Activated T-cell treated with anti-CD3 and anti-CD28 coated beads, Interleukin-2, amount 50 U/mL, for 24 hours (primary cell): ENCODE data around the gene PPT1.

Experiments
- DNase-seq: peaks from one replicate; pipeline ENCODE4 v3.0.0-alpha.2; 2020
- H3K27ac Mint-ChIP-seq: 2 replicates; pipeline ENCODE4 v1.8.0; 2020; ENCODE audit warnings: mild to moderate bottlenecking, mixed read lengths
- H3K27me3 Mint-ChIP-seq: 2 replicates; pipeline ENCODE4 v1.8.0; 2020; ENCODE audit warnings: mixed read lengths
- H3K36me3 Mint-ChIP-seq: 2 replicates; pipeline ENCODE4 v1.8.0; 2020; ENCODE audit warnings: low read depth, mixed read lengths
- H3K4me1 Mint-ChIP-seq: 2 replicates; pipeline ENCODE4 v1.8.0; 2020; ENCODE audit warnings: low read depth, mixed read lengths
- H3K4me3 Mint-ChIP-seq: 2 replicates; pipeline ENCODE4 v1.8.0; 2020; ENCODE audit warnings: mild to moderate bottlenecking, moderate library complexity, mixed read lengths
- H3K9me3 Mint-ChIP-seq: 2 replicates; pipeline ENCODE4 v1.8.0; 2020; ENCODE audit warnings: mixed read lengths

PPT1 gene

DNA sequence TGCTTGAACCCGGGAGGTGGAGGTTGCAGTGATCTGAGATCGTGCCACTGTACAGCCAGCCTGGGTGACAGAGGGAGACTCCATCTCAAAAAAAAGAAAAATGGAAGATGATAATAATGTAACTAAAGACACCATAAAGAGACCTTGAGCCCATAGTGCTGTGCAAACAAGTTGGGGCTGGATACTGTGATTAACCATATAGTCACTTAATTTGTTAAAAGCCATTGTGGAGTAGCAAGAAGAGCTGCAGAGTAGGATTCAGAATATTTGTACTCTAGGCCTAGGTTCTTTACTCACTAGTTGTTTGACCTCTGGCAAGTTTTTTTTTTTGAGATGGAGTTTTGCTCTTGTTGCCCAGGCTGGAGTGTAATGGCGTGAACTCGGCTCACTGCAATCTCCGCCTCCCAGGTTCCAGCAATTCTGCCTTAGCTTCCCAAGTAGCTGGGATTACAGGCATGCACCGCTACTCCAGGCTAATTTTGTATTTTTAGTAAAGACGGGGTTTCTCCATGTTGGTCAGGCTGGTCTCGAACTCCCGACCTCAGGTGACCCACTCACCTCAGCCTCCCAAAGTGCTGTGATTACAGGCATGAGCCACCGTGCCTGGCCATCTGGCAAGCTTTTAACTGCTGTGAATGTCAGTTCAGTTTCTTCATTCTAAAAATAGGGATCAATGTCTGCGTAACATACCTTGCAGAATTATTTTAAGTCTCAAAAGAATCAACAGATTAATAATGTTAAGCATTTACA, 43.7 kb downstream of the PPT1 start:
- H3K4me1 Mint-ChIP-seq = peaks cover 87% of the 10 kb centered on the region
- H3K27ac Mint-ChIP-seq = peak overlapping the region; percentile 58
- no peak for DNase-seq
- H3K27me3 Mint-ChIP-seq = no peaks in the 10 kb centered on the region
- H3K36me3 Mint-ChIP-seq = peaks cover 81% of the 10 kb centered on the region
- H3K9me3 Mint-ChIP-seq = no peaks in the 10 kb centered on the region
- no peak overlapping the region for H3K4me3 Mint-ChIP-seq

DNA sequence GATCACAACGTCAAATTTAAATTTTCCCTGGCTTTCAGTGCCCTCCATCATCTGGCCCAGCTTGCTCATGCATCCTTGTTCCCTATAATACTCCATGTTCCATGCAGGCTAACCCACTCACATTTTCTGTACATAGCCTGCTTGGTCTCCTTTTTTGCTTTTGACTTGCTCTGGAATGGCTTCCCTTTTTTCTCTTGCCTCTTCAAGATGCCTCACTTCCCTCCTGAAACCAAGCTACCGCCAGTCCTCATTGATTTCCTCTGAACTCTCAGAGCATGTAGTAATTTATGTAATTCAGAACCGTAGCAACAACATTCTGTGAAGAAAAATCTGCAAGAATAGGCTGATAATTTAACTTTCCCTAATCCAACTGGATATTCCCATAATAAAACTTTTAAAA, 46.2 kb downstream of the PPT1 start:
- Mint-ChIP-seq H3K27ac (peak overlapping the region; percentile 84), H3K27me3 (no peaks in the 10 kb centered on the region), H3K4me3 (peak overlapping the region; percentile 13), H3K4me1 (peaks cover 83% of the 10 kb centered on the region), H3K9me3 (no peaks in the 10 kb centered on the region), H3K36me3 (peaks cover 79% of the 10 kb centered on the region)
- DNase-seq = no peak

DNA sequence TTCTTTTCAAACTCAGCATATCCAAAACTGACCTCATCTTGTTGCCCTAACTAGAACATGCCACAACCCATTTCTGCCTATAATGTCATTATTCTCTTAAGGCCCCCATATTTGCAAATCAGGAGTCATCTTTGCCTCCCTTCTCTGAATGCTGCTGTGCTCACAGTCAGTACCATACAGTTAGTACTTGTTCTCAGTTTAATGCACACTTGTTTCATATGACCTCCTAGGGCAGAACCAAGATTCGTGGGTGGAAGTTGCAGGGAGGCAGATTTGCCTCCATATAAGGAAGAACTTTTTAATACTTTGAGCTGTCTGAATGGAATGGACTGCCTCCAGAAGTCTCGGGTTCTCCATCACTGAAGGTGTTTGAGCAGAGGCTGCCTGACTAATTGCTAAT, 47.3 kb downstream of the PPT1 start:
- Mint-ChIP-seq H3K27me3 (no peaks in the 10 kb centered on the region), H3K4me3 (peak overlapping the region; percentile 14), H3K4me1 (peaks cover 83% of the 10 kb centered on the region), H3K27ac (peak overlapping the region; percentile 91), H3K36me3 (peaks cover 81% of the 10 kb centered on the region), H3K9me3 (no peaks in the 10 kb centered on the region)
- DNase-seq = no peak

DNA sequence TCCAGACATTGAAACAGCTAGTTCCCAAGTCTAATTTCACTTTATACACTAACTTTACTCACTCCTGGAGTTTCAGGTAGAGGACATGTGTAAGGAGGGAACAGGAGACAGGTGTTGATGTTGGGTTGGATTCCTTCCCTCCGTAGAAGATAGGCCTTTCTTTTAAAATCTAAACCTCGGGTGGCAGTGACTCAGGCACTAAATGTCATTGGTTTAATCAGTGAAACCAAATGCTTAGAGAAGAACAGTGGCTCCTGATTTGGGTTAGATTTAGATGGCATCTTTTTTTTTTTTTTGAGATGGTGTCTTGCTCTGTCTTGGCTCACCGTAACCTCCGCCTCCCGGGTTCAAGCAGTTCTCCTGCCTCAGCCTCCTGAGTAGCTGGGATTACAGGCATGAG, 49.3 kb downstream of the PPT1 start:
- peaks cover 86% of the 10 kb centered on the region for H3K36me3 Mint-ChIP-seq
- H3K4me3 Mint-ChIP-seq = peak overlapping the region; percentile 61
- no peak for DNase-seq
- peak overlapping the region; percentile 93 for H3K27ac Mint-ChIP-seq
- peaks cover 85% of the 10 kb centered on the region for H3K4me1 Mint-ChIP-seq
- H3K9me3 Mint-ChIP-seq = no peaks in the 10 kb centered on the region
- no peaks in the 10 kb centered on the region for H3K27me3 Mint-ChIP-seq

DNA sequence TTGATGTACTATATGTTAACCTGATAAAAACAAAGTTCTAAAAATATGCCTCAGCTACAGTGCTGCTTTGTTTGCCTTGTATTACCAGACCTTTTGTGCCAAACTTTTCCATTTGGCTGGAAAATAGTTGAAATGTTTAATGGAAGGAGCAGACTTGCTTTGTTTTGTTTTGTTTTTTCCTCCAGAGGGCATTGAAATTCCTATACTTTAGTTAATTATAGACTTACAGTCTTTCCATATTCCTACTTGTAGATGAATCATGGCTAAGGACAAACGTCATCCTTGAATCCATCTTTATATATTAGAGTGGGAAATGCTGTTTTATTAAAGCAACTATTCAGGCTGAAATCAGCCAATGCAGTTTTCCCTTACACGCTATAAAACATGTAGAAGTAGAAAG, 49.8 kb downstream of the PPT1 start:
- Mint-ChIP-seq H3K27ac (peak overlapping the region; percentile 93), H3K9me3 (no peaks in the 10 kb centered on the region), H3K4me1 (peaks cover 88% of the 10 kb centered on the region), H3K4me3 (peak overlapping the region; percentile 61), H3K27me3 (no peaks in the 10 kb centered on the region), H3K36me3 (peaks cover 88% of the 10 kb centered on the region)
- no peak for DNase-seq

DNA sequence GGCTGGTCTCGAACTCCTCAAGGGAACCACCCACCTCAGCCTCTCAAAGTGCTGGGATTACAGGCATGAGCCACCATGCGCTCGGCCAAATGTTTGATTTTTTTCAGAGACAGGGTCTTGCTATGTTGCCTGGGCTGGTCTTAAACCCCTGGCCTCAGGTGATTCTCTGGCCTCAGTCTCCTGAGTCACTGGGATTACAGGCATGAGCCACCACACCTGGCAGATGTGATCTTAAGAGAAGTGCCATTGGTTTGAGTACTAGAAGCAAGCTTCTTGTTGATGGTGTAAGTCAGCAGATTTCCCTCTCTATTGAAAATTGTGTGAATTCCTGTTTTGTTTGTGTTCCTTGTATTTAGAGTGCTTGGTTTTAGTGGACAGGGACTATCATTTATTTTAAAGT, 51.3 kb downstream of the PPT1 start:
- peaks cover 91% of the 10 kb centered on the region for H3K36me3 Mint-ChIP-seq
- no peaks in the 10 kb centered on the region for H3K9me3 Mint-ChIP-seq
- H3K4me1 Mint-ChIP-seq = peaks cover 85% of the 10 kb centered on the region
- H3K27me3 Mint-ChIP-seq = no peaks in the 10 kb centered on the region
- peak overlapping the region; percentile 95 for H3K4me3 Mint-ChIP-seq
- no peak for DNase-seq
- peak overlapping the region; percentile 88 for H3K27ac Mint-ChIP-seq

DNA sequence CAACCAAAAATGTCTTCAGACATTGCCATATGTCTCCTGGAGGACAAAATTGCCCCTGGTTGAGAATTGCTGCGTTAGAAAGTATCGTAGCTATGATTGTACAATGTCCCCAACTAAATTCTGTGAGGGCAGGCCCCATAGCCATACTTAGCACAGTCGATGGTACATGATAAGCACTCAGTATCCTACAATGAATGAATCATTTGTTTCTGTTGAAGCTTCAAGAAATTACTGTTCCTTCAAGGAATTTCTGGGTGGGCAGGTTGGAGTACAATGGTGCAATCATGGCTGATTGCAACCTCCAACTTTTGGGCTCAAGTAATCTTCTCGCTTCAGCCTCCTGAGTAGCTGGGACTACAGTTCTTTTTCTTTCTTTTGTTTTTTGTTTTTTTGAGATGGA, 51.9 kb downstream of the PPT1 start:
- no peak for DNase-seq

DNA sequence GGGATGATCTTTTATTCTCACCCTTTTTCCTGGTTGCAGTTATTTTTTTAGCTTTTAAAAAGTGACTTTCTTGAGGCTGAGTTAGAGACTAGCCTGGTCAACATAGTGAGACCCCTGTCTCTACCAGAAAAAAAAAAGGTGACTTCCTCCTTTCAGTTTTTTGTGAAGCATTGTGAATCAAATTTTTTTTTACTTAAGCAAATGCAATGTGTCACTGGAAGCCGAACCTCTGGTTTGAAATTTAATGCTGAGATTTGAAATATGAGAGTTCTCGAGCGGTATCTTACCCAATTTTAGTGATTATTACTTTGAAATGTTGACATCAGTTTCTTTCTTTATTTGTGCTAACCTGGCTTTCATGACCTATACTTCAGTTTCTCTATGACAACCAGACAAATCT, 52.9 kb downstream of the PPT1 start:
- H3K27ac Mint-ChIP-seq = peak overlapping the region; percentile 99
- no peaks in the 10 kb centered on the region for H3K27me3 Mint-ChIP-seq

More for the DNA sequence above, 51.9 kb downstream of the PPT1 start:
- Mint-ChIP-seq H3K4me1 (peaks cover 81% of the 10 kb centered on the region), H3K27ac (peak overlapping the region; percentile 88), H3K27me3 (no peaks in the 10 kb centered on the region), H3K4me3 (peak overlapping the region; percentile 95), H3K36me3 (peaks cover 93% of the 10 kb centered on the region), H3K9me3 (no peaks in the 10 kb centered on the region)

DNA sequence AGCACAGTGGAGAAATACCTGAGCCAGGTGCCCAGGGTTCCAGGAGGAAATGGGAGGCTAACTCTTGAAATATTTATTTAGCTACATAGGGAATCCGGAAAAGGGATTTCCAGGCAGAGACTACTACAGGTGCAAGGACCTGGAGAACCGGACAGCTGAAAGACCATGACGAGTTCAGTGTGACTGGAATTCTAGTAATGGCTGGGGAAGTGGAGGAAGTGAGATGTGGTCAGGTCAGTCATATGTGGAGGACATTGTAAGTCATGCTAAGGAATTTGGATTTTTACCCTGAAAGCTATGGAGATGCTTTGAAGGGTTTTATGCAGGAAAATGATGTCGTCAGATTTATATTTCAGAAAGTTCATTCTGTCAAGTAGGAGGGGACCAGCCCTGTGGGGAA, 54.7 kb downstream of the PPT1 start:
- peaks cover 69% of the 10 kb centered on the region for H3K4me1 Mint-ChIP-seq
- H3K4me3 Mint-ChIP-seq = peak overlapping the region; percentile 95
- peak overlapping the region; percentile 99 for H3K27ac Mint-ChIP-seq
- no peaks in the 10 kb centered on the region for H3K27me3 Mint-ChIP-seq
- no peak for DNase-seq
- no peaks in the 10 kb centered on the region for H3K9me3 Mint-ChIP-seq
- H3K36me3 Mint-ChIP-seq = peaks cover 75% of the 10 kb centered on the region

More for the DNA sequence above, 52.9 kb downstream of the PPT1 start:
- H3K9me3 Mint-ChIP-seq = no peaks in the 10 kb centered on the region
- peaks cover 74% of the 10 kb centered on the region for H3K4me1 Mint-ChIP-seq
- H3K4me3 Mint-ChIP-seq = peak overlapping the region; percentile 95
- no peak for DNase-seq
- peaks cover 91% of the 10 kb centered on the region for H3K36me3 Mint-ChIP-seq

DNA sequence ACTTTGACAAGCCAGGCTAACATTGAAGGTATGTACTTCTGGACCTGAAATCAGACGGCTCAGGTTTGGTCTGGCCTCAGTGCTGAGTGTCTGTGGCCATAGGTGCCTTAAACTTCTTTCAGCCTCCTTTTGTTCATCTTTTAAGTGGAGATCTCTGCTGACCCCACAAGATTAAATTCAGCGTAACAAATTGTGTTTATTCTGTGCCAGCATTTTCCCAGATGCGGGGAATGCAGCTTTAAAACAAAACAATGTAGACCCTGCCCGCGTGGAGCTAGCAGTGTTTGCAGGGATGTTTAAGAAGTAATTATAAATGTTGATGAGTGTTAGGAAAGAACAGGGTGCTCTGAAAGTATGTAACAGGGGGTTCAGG, 55.6 kb downstream of the PPT1 start:
- Mint-ChIP-seq H3K27me3 (no peaks in the 10 kb centered on the region), H3K27ac (peak overlapping the region; percentile 99), H3K9me3 (no peaks in the 10 kb centered on the region), H3K4me3 (peak overlapping the region; percentile 95), H3K36me3 (peaks cover 68% of the 10 kb centered on the region), H3K4me1 (peaks cover 70% of the 10 kb centered on the region)
- DNase-seq = no peak

DNA sequence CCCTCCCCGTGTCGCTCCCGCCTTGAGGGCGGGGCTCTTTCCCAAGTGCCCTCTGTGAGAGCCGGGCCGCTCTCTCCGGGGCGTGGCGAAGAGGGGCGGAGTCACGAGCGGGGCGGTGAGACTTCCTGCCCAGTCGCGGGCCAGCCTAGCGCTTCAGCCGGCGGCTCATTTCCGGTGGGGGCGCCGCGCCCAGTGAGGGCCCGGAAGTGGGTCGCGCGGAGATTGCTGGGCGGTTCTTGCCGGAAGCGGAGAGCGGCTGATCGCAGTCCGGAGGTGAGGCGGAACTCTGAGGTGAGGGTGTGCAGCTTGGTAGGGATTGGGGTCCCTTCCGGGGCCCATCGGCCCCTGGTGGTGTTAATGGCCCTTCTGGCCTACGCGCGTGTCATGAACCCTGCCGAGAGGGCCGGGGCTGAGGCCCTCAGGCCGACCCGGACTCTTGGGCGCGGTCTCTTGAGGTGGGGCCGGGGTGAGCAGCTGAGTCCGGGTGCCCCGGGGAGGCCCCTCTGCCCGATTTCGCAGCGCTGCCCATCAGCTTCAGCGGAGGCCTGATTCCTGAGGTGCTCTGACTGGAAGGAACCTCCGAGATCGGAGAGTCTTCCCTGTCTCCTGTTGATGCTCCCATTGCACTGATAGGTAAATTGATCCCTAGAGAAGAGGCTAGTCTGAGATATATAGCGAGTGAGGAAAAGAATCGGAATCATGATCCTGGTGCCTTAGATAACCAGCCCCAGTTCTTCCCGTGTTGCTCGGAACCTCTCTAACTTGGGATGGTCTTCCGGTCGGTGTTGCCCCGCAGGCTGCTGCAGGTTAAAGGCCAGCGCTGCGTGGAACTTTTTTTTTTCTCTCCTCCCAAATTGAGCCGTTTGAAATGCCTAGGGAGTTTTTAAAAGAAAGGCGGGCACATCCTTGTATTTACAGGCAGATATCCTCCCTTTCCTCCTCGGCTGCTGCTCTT, 56.3 kb downstream of the PPT1 start, which contains the start of gene CAP1:
Gene CAP1 (plus strand): TSS at position 219 of the 955 bp plus-strand sequence. CDS start 18,618 bp downstream, outside the sequence.
- H3K27me3 Mint-ChIP-seq = no peaks in the 10 kb centered on the region
- peak within 1 kb of the TSS; percentile 95 for H3K4me3 Mint-ChIP-seq
- no peaks in the 10 kb centered on the region for H3K9me3 Mint-ChIP-seq
- DNase-seq = peak; percentile 100
- H3K4me1 Mint-ChIP-seq = peaks cover 66% of the 10 kb centered on the region
- H3K36me3 Mint-ChIP-seq = peaks cover 62% of the 10 kb centered on the region
- H3K27ac Mint-ChIP-seq = peak within 1 kb of the TSS; percentile 99

DNA sequence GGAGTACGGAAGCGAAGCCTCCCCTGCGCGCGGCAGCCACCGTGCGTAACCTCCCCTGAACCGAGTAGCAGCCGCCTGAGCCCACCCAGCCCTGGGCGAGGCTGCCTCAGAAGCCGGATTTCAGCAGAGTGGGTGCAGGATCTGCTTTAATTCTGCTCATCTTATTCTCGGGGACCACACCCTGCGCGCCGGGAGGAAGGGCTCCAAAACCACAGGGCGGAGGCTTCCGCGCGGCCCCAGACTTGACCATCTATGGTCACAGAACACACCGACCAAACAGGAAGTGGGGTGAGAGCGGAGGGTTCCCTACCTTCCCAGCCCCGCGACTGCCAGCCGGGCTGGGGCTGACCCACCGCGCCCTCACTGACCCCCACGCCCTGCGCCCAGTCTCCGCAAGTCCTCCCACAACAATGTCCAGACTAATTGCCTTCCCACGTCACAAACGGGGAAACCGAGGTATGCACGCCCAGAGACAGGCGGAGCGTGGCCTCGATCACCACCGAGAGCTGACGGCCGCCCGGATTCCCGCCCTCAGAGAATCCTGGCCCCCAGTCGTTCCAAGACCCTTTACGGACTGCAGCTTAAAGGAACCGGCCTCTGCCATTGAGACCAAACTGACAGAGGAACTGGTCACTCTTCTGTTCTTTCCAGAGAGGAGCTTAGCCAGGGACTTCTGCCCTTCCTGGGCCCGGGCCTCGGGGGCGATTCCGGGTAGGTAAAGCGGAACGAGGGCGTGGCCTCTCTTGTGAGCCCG, 57.1 kb downstream of the PPT1 start:
- peak overlapping the region; percentile 99 for H3K27ac Mint-ChIP-seq
- H3K27me3 Mint-ChIP-seq = no peaks in the 10 kb centered on the region
- peaks cover 61% of the 10 kb centered on the region for H3K4me1 Mint-ChIP-seq
- H3K36me3 Mint-ChIP-seq = peaks cover 53% of the 10 kb centered on the region
- no peaks in the 10 kb centered on the region for H3K9me3 Mint-ChIP-seq
- DNase-seq = peak; percentile 83
- peak overlapping the region; percentile 95 for H3K4me3 Mint-ChIP-seq

DNA sequence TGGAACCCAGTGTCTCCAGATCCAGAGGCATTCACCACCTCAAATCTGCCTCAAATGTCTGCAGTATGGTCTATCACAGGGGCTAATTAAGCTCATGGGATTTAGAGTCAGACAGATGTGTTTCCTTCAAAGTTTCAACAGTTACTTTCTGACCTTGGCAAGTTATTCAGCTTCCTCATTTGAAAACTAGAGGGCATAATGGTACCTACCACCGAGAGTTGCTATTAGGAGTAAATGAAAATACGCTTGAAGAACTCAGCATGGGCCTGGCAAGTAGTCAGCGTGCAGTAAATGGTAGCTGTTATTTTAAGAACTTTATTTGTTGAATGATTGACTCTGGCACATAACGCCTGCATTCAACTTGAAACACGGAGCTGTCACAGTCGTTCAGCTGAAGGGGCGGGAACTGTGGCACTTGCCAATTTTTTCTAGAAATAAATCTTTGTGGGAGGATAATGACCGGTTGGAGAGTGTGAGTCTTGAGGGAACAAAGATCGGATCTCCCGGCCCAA, 57.8 kb downstream of the PPT1 start:
- H3K9me3 Mint-ChIP-seq = no peaks in the 10 kb centered on the region
- DNase-seq = no peak
- peaks cover 62% of the 10 kb centered on the region for H3K4me1 Mint-ChIP-seq
- H3K4me3 Mint-ChIP-seq = peak overlapping the region; percentile 95
- H3K27ac Mint-ChIP-seq = peak overlapping the region; percentile 99
- no peaks in the 10 kb centered on the region for H3K27me3 Mint-ChIP-seq
- peaks cover 47% of the 10 kb centered on the region for H3K36me3 Mint-ChIP-seq

DNA sequence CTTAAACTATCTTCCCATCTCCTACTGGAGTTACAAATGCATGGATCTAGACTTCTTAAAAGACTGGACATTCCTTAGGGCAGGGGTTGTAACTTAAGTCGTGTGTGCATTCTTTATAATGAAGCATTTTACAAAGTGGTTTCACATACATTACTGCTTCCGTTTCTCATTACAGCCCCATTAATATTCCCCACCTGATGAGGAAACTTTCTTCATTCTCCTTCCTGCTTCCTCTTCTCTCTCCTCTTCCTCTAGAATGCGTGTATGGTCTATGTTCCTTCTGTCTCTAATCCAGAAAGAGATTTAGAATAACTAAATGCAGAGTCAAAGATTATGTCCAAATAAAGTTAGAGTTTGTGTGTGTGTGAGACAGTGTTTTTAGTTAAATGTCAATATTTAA, 58.4 kb downstream of the PPT1 start:
- Mint-ChIP-seq H3K27ac (peak overlapping the region; percentile 99), H3K4me1 (peaks cover 61% of the 10 kb centered on the region), H3K27me3 (no peaks in the 10 kb centered on the region), H3K4me3 (peak overlapping the region; percentile 95), H3K9me3 (no peaks in the 10 kb centered on the region), H3K36me3 (peaks cover 41% of the 10 kb centered on the region)
- DNase-seq = no peak
